NCI-H2107 treated with DMSO at 0.1 percent for 48 hours (cell line): Measurements from ENCODE around the gene CNRIP1.

Source experiments
- DNase-seq: peaks from one replicate; lab custom pipeline; 2025; ENCODE audit not compliant: unreplicated experiment; lab: John Stamatoyannopoulos, UW

Gene CNRIP1

GRCh38 chr2:68251855-68252399 lies 67.8 kb downstream of the CNRIP1 start:
- no peak for DNase-seq

DNA sequence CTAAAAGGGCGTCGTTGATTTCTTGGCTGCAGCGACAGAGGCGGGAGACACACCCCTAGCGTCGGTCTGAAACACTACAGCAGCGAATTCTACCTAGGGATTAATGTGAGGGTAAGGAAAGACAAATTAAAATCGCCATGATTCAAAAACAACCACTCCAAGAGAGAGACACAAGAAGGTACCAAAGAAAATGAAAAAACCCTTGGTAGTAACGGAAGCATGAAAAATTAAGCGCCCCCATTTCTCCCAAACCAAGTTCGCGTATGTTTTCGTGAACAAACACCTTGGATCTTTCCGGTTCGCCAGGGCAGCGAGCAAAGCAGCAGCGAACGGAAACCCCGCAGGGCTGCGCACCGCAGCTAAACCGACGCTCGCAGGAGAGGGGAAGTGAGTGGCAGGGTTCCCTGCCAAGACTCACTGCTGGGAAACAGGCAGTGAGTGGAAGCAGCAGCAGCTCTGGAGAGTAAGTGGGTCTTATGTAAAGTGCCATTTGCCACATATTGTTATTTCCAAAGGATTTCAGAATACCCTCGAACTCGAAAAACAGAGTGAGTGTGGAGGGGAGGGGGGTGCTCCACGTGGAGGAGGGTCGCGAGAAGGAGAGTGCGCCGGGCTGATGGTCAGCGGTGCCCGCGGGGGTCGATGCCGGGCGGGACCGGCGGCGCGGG lies 68.4 kb downstream of the CNRIP1 start:
- peak; percentile 78 for DNase-seq

DNA sequence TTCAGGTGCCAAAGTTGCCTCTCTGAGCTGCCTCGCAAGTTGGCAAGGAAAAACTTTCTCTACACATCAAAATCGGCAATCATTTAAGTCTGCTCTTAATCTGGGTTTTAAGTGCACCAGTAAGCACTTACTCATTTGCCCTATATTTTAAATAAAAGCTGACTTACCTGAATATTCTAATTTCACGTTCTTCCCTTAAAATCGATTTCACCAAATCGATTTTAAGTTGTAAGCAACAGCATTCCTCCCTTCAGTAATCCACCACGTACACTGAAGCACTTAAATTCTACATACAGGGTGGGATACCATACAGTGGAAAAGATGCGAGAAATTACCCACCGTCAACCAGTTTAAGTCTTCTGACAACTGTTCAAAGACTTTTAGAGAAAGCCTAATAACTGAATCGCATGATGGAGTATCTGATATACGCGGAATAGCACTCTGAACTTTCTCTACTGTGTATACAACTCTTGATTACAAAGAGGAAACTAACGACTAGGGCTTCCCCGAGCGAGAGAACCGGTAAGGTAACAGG lies 69.0 kb downstream of the CNRIP1 start:
- no peak for DNase-seq

DNA sequence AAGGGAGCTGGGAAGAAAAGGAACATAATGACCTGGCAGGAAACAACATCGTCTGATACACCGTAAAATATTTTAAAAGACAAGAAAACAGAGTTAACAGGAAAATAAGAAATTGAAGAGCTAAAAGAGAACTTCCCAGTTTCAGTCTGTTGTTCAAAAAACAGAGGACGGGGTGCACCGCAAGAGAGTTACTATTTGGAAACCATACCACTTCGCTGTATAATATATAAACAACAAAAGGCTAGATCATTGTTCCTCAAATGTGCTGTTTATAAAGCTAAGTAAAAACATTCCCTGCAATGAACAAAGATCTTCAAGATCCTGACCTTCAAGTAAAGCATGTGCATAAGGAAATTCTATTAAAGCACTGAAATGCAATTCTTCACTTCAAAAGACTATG lies 69.6 kb downstream of the CNRIP1 start:
- no peak for DNase-seq

GRCh38 chr2:68248806-68249205 lies 70.9 kb downstream of the CNRIP1 start:
- no peak for DNase-seq

DNA sequence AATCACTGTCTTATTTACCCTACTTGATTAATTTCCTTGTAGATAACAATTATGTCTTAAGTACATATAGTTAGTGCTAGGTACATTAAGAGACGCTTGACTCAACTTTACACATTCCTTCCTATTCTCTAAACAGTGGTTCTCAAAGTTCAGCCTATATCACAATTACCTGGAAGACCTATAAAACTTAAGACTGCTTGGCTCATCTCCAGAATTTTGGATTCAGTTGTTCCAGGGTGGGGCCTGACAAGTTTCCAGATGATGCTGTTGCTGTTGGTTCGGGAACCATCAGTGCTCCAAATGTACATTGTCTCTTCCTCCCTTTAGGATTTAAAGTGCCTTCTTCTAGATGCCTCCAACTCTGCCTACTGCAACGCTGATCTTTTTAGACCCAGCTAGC lies 71.4 kb downstream of the CNRIP1 start:
- DNase-seq, result no peak

- no peak for DNase-seq
Measured at GRCh38 chr2:68246396-68246795, 73.4 kb downstream of the CNRIP1 start.

- DNase-seq, result no peak
Measured at GRCh38 chr2:68245672-68246071, 74.1 kb downstream of the CNRIP1 start.

DNA sequence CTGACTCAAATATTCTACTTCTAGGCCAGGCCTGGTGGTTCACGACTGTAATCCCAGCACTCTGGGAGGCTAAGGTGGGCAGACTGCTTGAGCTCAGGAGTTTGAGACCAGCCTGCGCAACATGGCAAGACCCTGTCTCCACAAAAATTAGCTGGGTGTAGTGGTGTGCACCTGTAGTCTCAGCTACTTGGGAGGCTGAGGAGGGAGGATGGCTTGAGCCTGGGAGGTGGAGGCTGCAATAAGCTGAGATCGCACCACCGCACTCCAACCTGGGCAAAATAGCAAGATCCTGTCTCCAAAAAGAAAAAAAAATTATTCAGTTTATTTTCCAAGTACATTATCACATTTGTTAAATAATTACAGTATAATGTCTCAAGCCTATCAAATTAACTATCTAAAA lies 74.7 kb downstream of the CNRIP1 start:
- no peak for DNase-seq

- no peak for DNase-seq
Measured at GRCh38 chr2:68244456-68244855, 75.3 kb downstream of the CNRIP1 start.
